GM18520 (cell line): ENCODE data around the gene PXN.
"Not testable (repeated sequence)": the region's sequence is repeated elsewhere in the genome, so short reads cannot be mapped to it uniquely, and the experiment has no call there.

Source experiments
- ATAC-seq: cut with Tn5 transposase; IDR thresholded peaks from one replicate; pipeline ENCODE4 v1.9.1; 2021; ENCODE audit not compliant: unreplicated experiment

PXN gene

GRCh38 chr12:120262852-120263747 is 2.4 kb downstream of the PXN start:
- ATAC-seq: no peak

GRCh38 chr12:120261951-120262851 is 3.3 kb downstream of the PXN start:
- no peak for ATAC-seq

GRCh38 chr12:120260607-120261006 is 4.9 kb downstream of the PXN start:
- ATAC-seq: no peak

GRCh38 chr12:120259418-120260202 is 5.9 kb downstream of the PXN start:
- ATAC-seq: no peak

- no peak for ATAC-seq
These were observed 7.1 kb downstream of the PXN start for GRCh38 chr12:120258323-120258896.

DNA sequence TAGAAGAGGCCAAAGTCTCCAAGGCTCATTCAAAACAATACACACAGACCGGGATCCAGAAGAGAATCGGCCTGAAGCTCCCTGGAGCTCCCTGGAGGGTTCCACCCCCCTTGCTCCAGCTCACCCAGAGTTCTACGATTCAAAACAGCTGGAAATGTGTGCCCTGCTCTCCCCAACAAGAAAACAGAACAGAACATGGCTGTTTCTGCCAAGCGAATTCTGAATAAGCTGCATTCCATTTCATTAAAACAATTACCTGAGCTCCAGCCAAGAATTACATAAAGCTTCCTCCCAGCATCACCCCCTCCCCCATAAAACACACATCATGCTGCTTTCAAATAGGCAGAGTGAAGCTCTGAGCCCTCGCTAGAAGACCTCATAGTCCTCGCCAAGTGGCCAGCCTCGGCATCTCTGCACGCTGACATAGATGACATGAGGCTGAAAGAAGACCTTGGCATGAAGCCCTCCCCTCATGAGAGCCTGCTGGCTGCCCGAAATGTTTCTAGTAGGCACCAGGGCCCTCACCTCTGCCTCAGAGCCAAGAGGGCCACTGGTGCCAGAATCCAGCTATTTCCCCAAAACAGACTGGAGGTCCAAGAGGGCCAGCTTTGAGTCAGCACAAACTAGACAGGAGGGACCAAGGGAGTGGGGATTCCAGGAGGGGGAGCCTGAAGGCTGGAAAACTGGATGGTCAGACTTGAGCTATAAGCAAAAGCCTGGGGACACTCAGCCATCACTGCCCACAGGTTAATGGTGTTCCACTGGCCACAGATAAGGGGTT is 8.3 kb downstream of the PXN start:
- ATAC-seq: no peak

GRCh38 chr12:120254809-120255208 is 10.7 kb downstream of the PXN start:
- no peak for ATAC-seq

- ATAC-seq: not testable (repeated sequence)
These were observed 12.2 kb downstream of the PXN start for GRCh38 chr12:120253313-120253712.

DNA sequence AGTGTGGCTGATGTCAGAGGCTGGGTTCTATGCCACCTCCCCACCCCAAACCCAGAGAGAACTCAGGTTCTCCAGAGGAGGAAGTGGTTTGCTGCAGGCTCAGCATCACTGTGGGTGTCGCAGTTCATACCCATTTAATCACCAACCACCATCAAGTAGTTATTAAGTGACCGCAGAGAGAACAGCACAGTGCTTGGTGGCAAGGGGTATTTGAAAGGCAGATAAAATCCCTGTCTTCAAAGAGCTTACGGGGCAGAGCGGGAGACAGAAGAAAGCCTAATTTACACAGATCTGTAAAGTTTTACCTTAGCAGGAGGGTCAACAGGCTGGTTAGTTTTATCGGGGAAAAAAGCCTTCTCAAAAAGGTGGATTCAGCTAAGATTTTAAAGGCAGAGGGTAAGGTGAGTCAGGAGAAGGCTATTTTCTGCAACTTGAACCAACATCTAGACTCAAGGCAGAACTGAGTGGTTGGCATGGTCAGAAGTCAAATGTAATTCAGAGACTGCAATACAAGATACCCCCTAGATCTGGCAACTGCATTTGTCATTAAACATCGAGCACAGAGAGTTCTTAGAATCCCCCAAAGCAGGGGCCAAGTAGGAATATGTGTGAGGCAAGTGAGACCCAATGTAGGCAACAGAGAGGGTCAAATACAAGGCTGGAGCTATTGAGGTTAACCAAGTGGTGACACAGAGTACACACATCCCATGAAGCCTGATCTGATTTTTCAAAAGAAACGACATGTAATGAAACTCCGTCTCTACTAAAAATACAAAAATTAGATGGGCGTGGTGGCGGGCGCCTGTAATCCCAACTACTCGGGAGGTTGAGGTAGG is 13.2 kb downstream of the PXN start:
- ATAC-seq: peak; percentile 54

DNA sequence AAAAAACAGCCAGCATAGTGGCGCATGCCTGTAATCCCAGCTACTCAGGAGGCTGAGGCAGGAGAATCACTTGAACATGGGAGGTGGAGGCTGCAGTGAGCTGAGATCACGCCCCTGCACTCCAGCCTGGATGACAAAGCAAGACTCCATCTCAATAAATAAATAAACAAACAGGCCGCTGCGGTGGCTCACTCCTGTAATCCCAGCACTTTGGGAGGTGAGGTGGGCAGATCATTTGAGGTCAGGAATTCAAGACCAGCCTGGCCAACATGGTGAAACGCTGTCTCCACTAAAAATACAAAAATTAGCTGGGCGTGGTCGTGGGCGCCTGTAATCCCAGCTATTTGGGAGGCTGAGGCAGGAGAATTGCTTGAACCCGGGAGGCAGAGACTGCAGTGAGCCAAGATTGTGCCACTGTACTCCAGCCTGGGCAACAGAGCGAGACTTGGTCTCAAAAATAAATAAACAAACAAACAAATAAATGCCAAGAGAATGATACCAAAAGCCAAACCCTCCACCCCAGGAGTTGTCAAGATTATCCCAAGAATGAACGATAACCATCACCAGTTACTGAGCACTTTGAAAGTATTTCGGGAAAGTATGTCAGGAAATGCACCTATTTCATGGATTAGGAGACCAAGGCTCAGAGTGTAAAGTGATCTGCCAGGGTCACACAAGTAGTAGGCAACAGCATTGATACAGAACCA is 14.0 kb downstream of the PXN start:
- ATAC-seq: not testable (repeated sequence)

DNA sequence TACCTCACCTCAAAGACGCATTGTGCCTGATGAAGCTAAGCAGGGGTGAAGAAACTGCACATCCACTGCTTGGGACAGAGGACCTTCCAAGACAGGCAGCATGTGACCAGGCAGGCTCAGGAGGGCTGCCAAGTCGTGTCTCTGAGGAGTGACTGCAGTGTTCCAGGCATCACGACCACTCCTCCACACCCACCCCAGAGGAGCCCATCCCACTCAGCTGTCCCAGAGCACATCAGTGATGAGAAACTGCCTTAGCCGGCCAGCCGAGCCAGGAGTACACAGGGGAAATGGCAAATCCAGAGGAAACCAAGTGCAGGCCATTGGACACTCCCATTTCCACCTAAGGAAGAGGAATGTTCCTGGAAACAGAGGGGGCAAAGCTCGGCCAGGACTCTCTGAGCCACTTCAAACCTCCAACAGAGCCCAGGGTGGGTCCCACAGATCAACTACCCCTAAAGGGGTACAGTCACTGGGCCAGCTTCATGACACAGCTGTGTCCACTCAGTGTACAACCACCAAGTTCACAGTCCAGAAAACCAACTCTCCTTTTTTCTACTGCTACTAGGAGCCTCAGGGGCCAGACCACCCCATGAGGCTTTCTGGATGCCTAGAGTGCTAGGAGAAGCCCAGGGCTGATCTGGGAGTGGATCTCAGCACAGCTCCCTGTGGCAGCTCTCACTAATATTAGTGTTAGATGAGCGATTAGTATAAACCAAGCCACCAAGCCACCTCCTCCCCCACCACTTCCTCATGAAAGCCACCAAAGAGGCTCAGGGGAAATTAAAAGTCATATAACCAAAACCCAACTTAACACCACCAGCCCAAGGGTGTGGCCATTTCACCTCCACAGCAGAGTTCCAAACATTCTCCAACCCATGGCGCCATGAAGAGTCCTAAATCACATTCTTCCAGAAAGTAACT is 15.4 kb downstream of the PXN start:
- ATAC-seq: no peak

DNA sequence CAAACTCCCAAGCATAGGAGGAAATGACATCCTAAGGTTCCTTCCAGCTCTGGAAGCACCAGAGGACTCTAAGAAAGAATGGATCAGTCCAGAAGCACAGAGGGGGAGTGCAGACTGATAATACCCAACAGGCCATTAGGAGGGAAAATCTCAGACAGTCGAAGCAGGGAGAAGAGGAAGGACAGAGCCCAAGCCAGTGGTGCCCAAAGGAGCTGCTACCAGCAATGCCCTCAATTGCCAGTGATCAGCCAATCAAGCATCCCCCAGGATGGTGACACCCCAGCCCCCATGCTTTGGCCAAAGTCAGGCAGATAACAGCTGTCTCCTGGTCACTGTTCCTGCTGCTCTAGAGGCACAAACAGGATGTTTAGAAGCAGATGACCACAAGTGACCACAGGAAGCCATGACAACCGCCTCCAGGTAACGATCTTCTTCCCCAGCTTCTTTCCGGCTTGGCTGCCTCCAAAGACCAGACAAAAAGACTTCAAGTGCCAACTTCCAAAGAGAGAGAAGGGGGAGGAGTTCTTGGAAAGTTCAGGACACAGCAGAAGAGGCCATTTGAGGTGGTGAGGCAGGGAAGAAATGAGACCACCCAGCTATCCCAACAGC is 16.2 kb downstream of the PXN start:
- no peak for ATAC-seq

- ATAC-seq: no peak
These were observed 17.9 kb downstream of the PXN start for GRCh38 chr12:120247621-120248030.

GRCh38 chr12:120247183-120247582 is 18.3 kb downstream of the PXN start:
- ATAC-seq: no peak

GRCh38 chr12:120246705-120247104 is 18.8 kb downstream of the PXN start:
- ATAC-seq: not testable (repeated sequence)

DNA sequence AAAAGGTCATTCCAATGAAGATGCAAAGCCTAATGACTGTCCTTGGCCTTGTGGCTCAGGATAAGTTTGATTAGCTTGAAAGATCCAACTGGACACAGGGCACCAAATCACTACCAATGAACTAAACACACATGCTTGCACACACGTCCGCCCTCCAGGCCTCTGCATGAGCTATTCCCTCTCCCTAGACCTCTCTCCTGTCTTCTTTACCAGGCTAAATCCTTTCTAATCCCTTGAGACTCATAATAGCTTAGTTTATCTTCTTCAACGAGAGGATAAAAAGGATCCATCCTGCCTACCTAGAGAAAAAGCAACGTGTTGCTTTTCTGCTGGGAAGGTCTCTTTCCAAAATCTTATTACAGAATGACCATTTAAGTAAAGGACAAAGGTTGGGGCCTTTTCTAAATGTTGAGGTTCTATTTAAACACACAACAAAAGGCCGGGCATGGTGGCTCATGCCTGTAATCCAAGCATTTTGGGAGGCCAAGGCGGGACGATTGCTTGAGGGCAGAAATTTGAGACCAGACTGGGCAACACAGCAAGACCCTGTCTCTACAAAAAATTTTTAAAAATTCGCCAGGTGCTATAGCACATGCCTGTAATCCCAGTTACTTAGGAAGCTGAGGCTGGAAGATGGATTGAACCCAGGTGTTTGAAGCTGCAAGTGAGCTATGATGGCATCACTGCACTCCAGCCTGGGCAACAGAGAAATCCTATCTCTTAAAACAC is 22.4 kb downstream of the PXN start:
- ATAC-seq: no peak
